Endothelial cell of umbilical vein (primary cell): ENCODE results near the gene DPF1. TPM values are rescaled to one million over a fixed set of nuclear protein-coding genes. Genes with fewer than 3 reads are reported as not detected.
A peak's percentile ranks its signal among the peaks of the same experiment; 100 is the strongest.

ENCODE experiments used
- BruUV-seq: library from RNA; stranded (reverse); fragments of 400-500 nt; replicated peaks from 2 replicates; lab custom pipeline; 2021; lab: Mats Ljungman, UMichigan
- CTCF ChIA-PET: fragments of 300-600, 350-600 bp; sonication (Branson Sonifier 250); formaldehyde crosslinking; loops from one replicate; lab custom pipeline; 2021; ENCODE audit warnings: antibody characterized with exemption, inconsistent platforms; lab: Charles Lee
- POLR2A ChIA-PET: fragments of 300-600, 350-600 bp; sonication (Branson Sonifier 250); formaldehyde crosslinking; loops from one replicate; lab custom pipeline; 2021; ENCODE audit warnings: antibody characterized with exemption, inconsistent platforms; lab: Charles Lee
- DNase-seq: peaks from one replicate; pipeline ENCODE4 v3.0.0-alpha.2; 2011; ENCODE audit warnings: low read depth, low spot score
- FAIRE-seq: peaks from 2 replicates; lab custom pipeline; 2011; peaks lifted over from hg19 to GRCh38; lab: Jason Lieb, UNC
- H2AFZ ChIP-seq: 2 replicates; pipeline ENCODE4 v1.6.0; 2012; ENCODE audit warnings: low read depth, low read length, control low read depth, inconsistent platforms
- H3K27ac ChIP-seq: 2 replicates; pipeline ENCODE4 v1.5.1; 2011; ENCODE audit warnings: low read depth, mild to moderate bottlenecking, control low read depth, low read length, moderate library complexity; ENCODE audit not compliant: insufficient read depth
- H3K27me3 ChIP-seq, 2 experiments: 2 replicates each; pipeline versions ENCODE4 v1.6.0 to v1.6.1; 2011; ENCODE audit warnings: low read length in 2 of 2, mixed read lengths in 1 of 2; ENCODE audit not compliant: control insufficient read depth in 2 of 2, insufficient read depth in 2 of 2
- H3K36me3 ChIP-seq, 2 experiments: 2 replicates in 1 of 2; 3 replicates in 1 of 2; pipeline ENCODE4 v1.5.1; 2011; ENCODE audit warnings: low read length in 2 of 2, mild to moderate bottlenecking in 1 of 2, moderate library complexity in 1 of 2; ENCODE audit not compliant: control insufficient read depth in 2 of 2, insufficient read depth in 2 of 2; ENCODE audit errors: extremely low read depth in 1 of 2
- H3K4me1 ChIP-seq: 3 replicates; pipeline ENCODE4 v1.5.1; 2011; ENCODE audit warnings: mild to moderate bottlenecking, low read length; ENCODE audit not compliant: control insufficient read depth, insufficient read depth; ENCODE audit errors: extremely low read depth
- H3K4me2 ChIP-seq: 2 replicates; pipeline ENCODE4 v1.6.1; 2011; ENCODE audit warnings: low read length, control low read depth, mixed read lengths; ENCODE audit not compliant: insufficient read depth
- H3K4me3 ChIP-seq, 3 experiments: fragments of 200-600 bp in 1 of 3; sonication (generic), shearing (Covaris generic) in 1 of 3; replicated peaks in 1 of 3; 2 replicates each; pipeline ENCODE4 v1.5.1; 2011 to 2016; ENCODE audit warnings: control low read depth in 3 of 3, low read length in 3 of 3, mild to moderate bottlenecking in 2 of 3, inconsistent platforms in 1 of 3, low read depth in 1 of 3, moderate library complexity in 1 of 3; ENCODE audit not compliant: insufficient read depth in 1 of 3
- H3K79me2 ChIP-seq: 2 replicates; pipeline ENCODE4 v1.6.0; 2012; ENCODE audit warnings: low read length, inconsistent platforms; ENCODE audit not compliant: control insufficient read depth, insufficient read depth
- H3K9ac ChIP-seq: replicated peaks from 2 replicates; pipeline ENCODE3; 2011; ENCODE audit warnings: low read length, control low read depth; ENCODE audit not compliant: insufficient read depth; ENCODE audit errors: extremely low read depth
- H3K9me1 ChIP-seq: replicated peaks from 3 replicates; pipeline ENCODE4 v1.6.0; 2011; ENCODE audit warnings: mild to moderate bottlenecking, low read length; ENCODE audit not compliant: control insufficient read depth, insufficient read depth; ENCODE audit errors: extremely low read depth
- H3K9me3 ChIP-seq: replicated peaks from 2 replicates; pipeline ENCODE4 v1.5.1; 2012; ENCODE audit warnings: low read length, inconsistent platforms; ENCODE audit not compliant: control insufficient read depth, insufficient read depth
- H4K20me1 ChIP-seq: replicated peaks from 2 replicates; pipeline ENCODE3; 2011; ENCODE audit warnings: mild to moderate bottlenecking, low read length; ENCODE audit not compliant: control insufficient read depth, insufficient read depth; ENCODE audit errors: extremely low read depth
- EZH2 ChIP-seq: IDR thresholded peaks from 2 replicates; pipeline ENCODE4 v1.6.1; 2012; ENCODE audit warnings: borderline replicate concordance, low read depth, mild to moderate bottlenecking, moderate library complexity, low read length, inconsistent platforms; ENCODE audit not compliant: severe bottlenecking
- FOS ChIP-seq: IDR thresholded peaks from 2 replicates; pipeline ENCODE4 v1.6.1; 2011; ENCODE audit warnings: mild to moderate bottlenecking, low read length, moderate library complexity, borderline replicate concordance; ENCODE audit not compliant: insufficient read depth
- GATA2 ChIP-seq: IDR thresholded peaks from 2 replicates; pipeline ENCODE4 v1.7.0; 2011; ENCODE audit warnings: low read depth, mild to moderate bottlenecking, moderate library complexity, mixed read lengths, low read length; ENCODE audit not compliant: insufficient read length, insufficient read depth
- JUN ChIP-seq: IDR thresholded peaks from 2 replicates; pipeline ENCODE4 v1.6.1; 2011; ENCODE audit warnings: borderline replicate concordance, low read depth; ENCODE audit not compliant: insufficient read length, insufficient read depth
- MYC ChIP-seq: IDR thresholded peaks from one replicate; pipeline ENCODE4 v1.6.1; 2011; ENCODE audit warnings: mild to moderate bottlenecking, low read depth, low read length
- POLR2A ChIP-seq: IDR thresholded peaks from 2 replicates; pipeline ENCODE4 v1.6.1; 2012; ENCODE audit warnings: low read depth, mild to moderate bottlenecking, control low read depth, low read length
- POLR2AphosphoS5 ChIP-seq: IDR thresholded peaks from 2 replicates; pipeline ENCODE4 v1.6.1; 2012; ENCODE audit warnings: low read depth, mild to moderate bottlenecking, control low read depth, low read length, moderate library complexity; ENCODE audit not compliant: insufficient read depth
- dilution Hi-C: fragments of 300-500 bp; cut with MboI; formaldehyde crosslinking; loops from one replicate; pipeline ENCODE4 v1.15.0; 2019; ENCODE audit warnings: low sequenced_read_pairs; ENCODE audit not compliant: extremely low pct_ligation_motif_present
- intact Hi-C: fragments of 100-400 bp; cut with micrococcal nuclease; formaldehyde crosslinking; loops from one replicate; pipeline ENCODE4 v1.10.0; 2022
- polyA plus RNA-seq, 4 experiments: library from polyadenylated mRNA; depleted of rRNA in 3 of 4; stranded (reverse) in 3 of 4; unstranded in 1 of 4; fragments of >200 nt; gene quantifications; 2 replicates each; pipeline versions ENCODE4 v1.2.1 to v1.2.3, GENCODE V29; 2011 to 2012; ENCODE audit warnings: missing spikeins in 1 of 4
- total RNA-seq: library from RNA; stranded (reverse); gene quantifications from 2 replicates; pipeline ENCODE4 v1.2.3, GENCODE V29; 2021
- TF ChIP-seq, protein P1 (sequence below): IDR thresholded peaks from 2 replicates; pipeline ENCODE4 v1.6.1; 2011; ENCODE audit not compliant: insufficient read depth, insufficient read length
- TF ChIP-seq, protein P2 (sequence below), 2 donors: IDR thresholded peaks; 1 replicate in 1 of 2; 2 replicates in 1 of 2; pipeline ENCODE4 v1.5.1; 2011; ENCODE audit warnings: low read length in 2 of 2, mild to moderate bottlenecking in 2 of 2, moderate library complexity in 2 of 2, control low read depth in 1 of 2, inconsistent platforms in 1 of 2, low read depth in 1 of 2; ENCODE audit not compliant: insufficient read depth in 1 of 2; ENCODE audit errors: extremely low read depth in 1 of 2

The DPF1 gene
- total and polyA plus RNA-seq, 2 donors (not counting 3 experiments of a cell fraction or from before 2014, with no cell fraction given), result 2.0 to 3.9 TPM

DNA sequence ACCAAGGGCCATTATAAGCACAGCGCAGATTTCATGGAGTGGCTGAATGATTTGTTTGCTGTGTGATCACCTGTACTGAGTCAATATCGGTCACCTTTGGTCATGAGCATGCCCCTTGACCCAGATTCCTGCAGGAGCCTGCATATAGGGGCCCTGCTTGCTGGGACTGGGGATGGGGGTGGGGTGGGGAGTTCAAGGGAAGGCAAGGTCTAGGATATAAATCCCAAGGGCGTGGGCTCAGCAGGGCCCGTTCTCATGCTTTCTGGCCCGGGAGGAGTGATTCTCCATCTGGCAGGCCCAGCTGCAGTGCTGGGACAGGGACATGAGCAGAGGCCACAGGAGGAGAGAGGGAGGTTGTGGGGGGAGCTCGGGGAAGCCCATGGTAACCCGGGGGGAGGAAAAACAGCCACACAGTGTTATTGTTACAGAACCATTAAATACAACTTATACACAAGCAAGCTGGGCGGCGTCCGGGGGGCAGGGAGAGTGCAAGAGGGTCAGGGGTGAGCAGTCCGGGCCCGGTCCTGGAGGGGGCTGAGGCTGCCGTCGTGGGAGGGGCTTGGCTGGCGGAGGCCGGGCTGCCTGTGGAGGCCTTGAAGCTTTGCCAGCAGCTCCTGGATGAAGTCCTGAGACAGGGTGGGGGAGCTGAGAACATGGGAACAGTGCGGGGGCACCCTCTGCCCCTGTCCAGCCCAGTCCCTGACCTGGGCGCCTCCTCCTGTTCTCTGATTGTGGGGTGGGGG lies 27.0 kb upstream of the DPF1 start:
- H3K9me1 ChIP-seq, result no peaks in the 10 kb centered on the region
- CTCF ChIA-PET, result interaction anchor here (0.6 to 2.7 kb wide), 10 partner anchors 14 to 349 kb away, joined by 3 to 13 read pairs (median 4); partner anchors contain the start of genes CATSPERG and FAM98C
- TF ChIP-seq POLR2A (no peak), FOS (no peak), POLR2AphosphoS5 (no peak), MYC (no peak), GATA2 (no peak), EZH2 (no peak), JUN (no peak)
- TF ChIP-seq, protein P1, sequence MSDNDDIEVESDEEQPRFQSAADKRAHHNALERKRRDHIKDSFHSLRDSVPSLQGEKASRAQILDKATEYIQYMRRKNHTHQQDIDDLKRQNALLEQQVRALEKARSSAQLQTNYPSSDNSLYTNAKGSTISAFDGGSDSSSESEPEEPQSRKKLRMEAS, result no peak
- TF ChIP-seq, protein P2, sequence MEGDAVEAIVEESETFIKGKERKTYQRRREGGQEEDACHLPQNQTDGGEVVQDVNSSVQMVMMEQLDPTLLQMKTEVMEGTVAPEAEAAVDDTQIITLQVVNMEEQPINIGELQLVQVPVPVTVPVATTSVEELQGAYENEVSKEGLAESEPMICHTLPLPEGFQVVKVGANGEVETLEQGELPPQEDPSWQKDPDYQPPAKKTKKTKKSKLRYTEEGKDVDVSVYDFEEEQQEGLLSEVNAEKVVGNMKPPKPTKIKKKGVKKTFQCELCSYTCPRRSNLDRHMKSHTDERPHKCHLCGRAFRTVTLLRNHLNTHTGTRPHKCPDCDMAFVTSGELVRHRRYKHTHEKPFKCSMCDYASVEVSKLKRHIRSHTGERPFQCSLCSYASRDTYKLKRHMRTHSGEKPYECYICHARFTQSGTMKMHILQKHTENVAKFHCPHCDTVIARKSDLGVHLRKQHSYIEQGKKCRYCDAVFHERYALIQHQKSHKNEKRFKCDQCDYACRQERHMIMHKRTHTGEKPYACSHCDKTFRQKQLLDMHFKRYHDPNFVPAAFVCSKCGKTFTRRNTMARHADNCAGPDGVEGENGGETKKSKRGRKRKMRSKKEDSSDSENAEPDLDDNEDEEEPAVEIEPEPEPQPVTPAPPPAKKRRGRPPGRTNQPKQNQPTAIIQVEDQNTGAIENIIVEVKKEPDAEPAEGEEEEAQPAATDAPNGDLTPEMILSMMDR (IDR thresholded peaks at IDR 0.05; ENCODE audit: extremely low read depth in 1 of 2, insufficient read depth in 1 of 2, low read depth in 1 of 2, low read length in 2 of 2), result no peak
- no peaks in the 10 kb centered on the region for H3K27me3 ChIP-seq
- no peaks in the 10 kb centered on the region for H3K9me3 ChIP-seq
- no peak overlapping the region for H3K9ac ChIP-seq
- H3K4me2 ChIP-seq, result peak overlapping the region; percentile 43
- intact Hi-C loops, result no loop called here
- peak overlapping the region; percentile 69 for H2AFZ ChIP-seq
- H3K4me3 ChIP-seq, result no peak overlapping the region
- no peaks in the 10 kb centered on the region for H4K20me1 ChIP-seq
- dilution Hi-C loops, result no loop called here
- H3K79me2 ChIP-seq, result no peaks in the 10 kb centered on the region
- no peaks in the 10 kb centered on the region for H3K36me3 ChIP-seq
- DNase-seq (no peak), FAIRE-seq (no peak)
- H3K27ac ChIP-seq, result no peak overlapping the region
- TSS peak; percentile 70 for BruUV-seq
- H3K4me1 ChIP-seq, result peaks cover 9% of the 10 kb centered on the region
- POLR2A ChIA-PET, result interaction anchor here (0.6 kb wide), 1 partner anchor 563 kb away, joined by 10 read pairs; no protein-coding TSS in a partner anchor
